Stomach (tissue), 9 donors: Measurements from ENCODE around the gene EML2. TPM values are rescaled to one million over a fixed set of nuclear protein-coding genes. Genes with fewer than 3 reads are reported as not detected.

Experiments used
- DNase-seq, 2 donors: peaks; one replicate each; pipeline versions ENCODE4 v3.0.0 to v3.0.0-alpha.2; 2013 to 2019
- H3K27ac ChIP-seq, 5 donors: fragments of 200-600 bp in 4 of 5; sonication (generic) in 4 of 5; one replicate each; pipeline ENCODE4 v1.5.1; 2013 to 2019; ENCODE audit warnings: mild to moderate bottlenecking in 1 of 5, moderate library complexity in 1 of 5
- H3K27me3 ChIP-seq, 3 donors: fragments of 200-600 bp; sonication (generic); one replicate each; pipeline ENCODE4 v1.5.1; 2017 to 2019; ENCODE audit warnings: mixed run types in 1 of 3
- H3K36me3 ChIP-seq, 4 donors: fragments of 200-600 bp; sonication (generic); 1 replicate in 3 of 4; 2 replicates in 1 of 4; pipeline ENCODE4 v1.5.1; 2016 to 2019
- H3K4me1 ChIP-seq, 4 donors: fragments of 200-600 bp; sonication (generic); one replicate each; pipeline ENCODE4 v1.5.1; 2016 to 2019
- H3K4me3 ChIP-seq, 4 donors: fragments of 200-600 bp; sonication (generic) in 3 of 4; one replicate each; pipeline ENCODE4 v1.5.1; 2016 to 2019; ENCODE audit warnings: mild to moderate bottlenecking in 1 of 4
- H3K9me3 ChIP-seq, 4 donors: fragments of 200-600 bp; sonication (generic); one replicate each; pipeline ENCODE4 v1.5.1; 2016 to 2019
- CTCF ChIP-seq, 7 experiments: fragments of 450-650 bp in 4 of 7; fragments of 200-600 bp in 3 of 7; sonication (generic) in 3 of 7; IDR thresholded peaks; one replicate each; pipeline ENCODE4 v1.5.1; 2016 to 2019; ENCODE audit warnings: antibody characterized with exemption in 7 of 7, control low read depth in 2 of 7, mild to moderate bottlenecking in 1 of 7
- EP300 ChIP-seq: sonication (generic); formaldehyde crosslinking; IDR thresholded peaks from one replicate; pipeline ENCODE4 v1.6.1; 2017; ENCODE audit warnings: antibody characterized with exemption
- POLR2A ChIP-seq, 4 donors: fragments of 450-650 bp; IDR thresholded peaks; one replicate each; pipeline ENCODE4 v1.6.1; 2016; ENCODE audit warnings: antibody characterized with exemption in 4 of 4, control low read depth in 2 of 4, mild to moderate bottlenecking in 1 of 4, moderate library complexity in 1 of 4
- POLR2AphosphoS5 ChIP-seq, 3 donors: sonication (generic); formaldehyde crosslinking; IDR thresholded peaks; one replicate each; pipeline ENCODE4 v1.6.1; 2016; ENCODE audit warnings: antibody characterized with exemption in 3 of 3
- WGBS, 5 donors: extraction: QIAGEN DNeasy Blood & Tissue Kit in 3 of 5; methylation state at CpG; one replicate each; pipeline versions ENCODE4 v1.1.5 to v1.1.7; 2013 to 2018; 5-methylcytosine and 5-hydroxymethylcytosine counted together
- intact Hi-C: fragments of 100-400 bp; cut with DNase I; formaldehyde crosslinking; loops from one replicate; pipeline ENCODE4 v1.15.1; 2023; ENCODE audit warnings: low total_unique reads
- polyA plus RNA-seq, 3 donors: library from polyadenylated mRNA; stranded (reverse); fragments of 200-250 nt; gene quantifications; one replicate each; pipeline ENCODE4 v1.2.3, GENCODE V29; 2013
- total RNA-seq, 5 donors: library from RNA; depleted of rRNA; stranded (reverse); fragments of >200 nt; gene quantifications; one replicate each; pipeline versions ENCODE4 v1.1.0 to v1.2.3, GENCODE V29; 2014 to 2016
- donor health status: healthy with polysubstance abuse.
- donor health status: Bipolar disorder and iron deficiency.
- donor health status: healthy.

Gene EML2
- total and polyA plus RNA-seq, 8 donors, result 17.8 to 387 (median 32.8) TPM

- WGBS, 5 donors, result 66 to 80% (median 76%) methylated on average over 4 of the region's 4 CpGs
- peak overlapping the region in 2 of 5 donors; percentile 10 to 20 for H3K27ac ChIP-seq
- intact Hi-C loops, result no loop called here
Measured at GRCh38 chr19:45587873-45588272, 51.3 kb downstream of the EML2 start.

GRCh38 chr19:45585158-45585577 lies 54.0 kb downstream of the EML2 start:
- no peak for DNase-seq
- Histone ChIP-seq H3K9me3 (no peaks in the 10 kb centered on the region), H3K36me3 (no peaks in the 10 kb centered on the region), H3K4me1 (peaks cover 5 to 19% (median 16%) of the 10 kb centered on the region in 4 donors), H3K27ac (peak overlapping the region; percentile 82 to 99 (median 98)), H3K27me3 (peaks cover 0 to under 1% (median 0%) of the 10 kb centered on the region in 3 donors), H3K4me3 (peak overlapping the region; percentile 52 to 76 (median 62))
- TF ChIP-seq POLR2A (IDR thresholded peaks at IDR 0.05) (no peak), EP300 (no peak), POLR2AphosphoS5 (IDR thresholded peaks at IDR 0.05) (no peak), CTCF (IDR thresholded peaks at IDR 0.05) (no peak)
- intact Hi-C loops, result no loop called here
- whole genome bisulfite sequencing, 5 donors, result 22 to 28% (median 23%) methylated on average over 7 of the region's 7 CpGs

More at GRCh38 chr19:45587873-45588272, 51.3 kb downstream of the EML2 start:
- no peak overlapping the region for H3K4me3 ChIP-seq
- H3K9me3 ChIP-seq, result no peaks in the 10 kb centered on the region
- peaks cover 8 to 25% (median 17%) of the 10 kb centered on the region in 4 donors for H3K4me1 ChIP-seq
- peaks cover 0 to 28% (median 13%) of the 10 kb centered on the region in 3 donors for H3K27me3 ChIP-seq
- peaks cover 0 to 4% (median 0%) of the 10 kb centered on the region in 4 donors for H3K36me3 ChIP-seq
- DNase-seq, result no peak
- TF ChIP-seq POLR2AphosphoS5 (IDR thresholded peaks at IDR 0.05) (no peak), EP300 (no peak), CTCF (IDR thresholded peaks at IDR 0.05) (no peak), POLR2A (IDR thresholded peaks at IDR 0.05) (no peak)

GRCh38 chr19:45584332-45585157 lies 54.7 kb downstream of the EML2 start, which contains the start of gene OPA3:
OPA3 (minus strand) TSS chr19:45584802; CDS start chr19:45584764, 38 bp downstream.
- peak; percentile 100 for DNase-seq
- Histone ChIP-seq H3K9me3 (no peaks in the 10 kb centered on the region), H3K36me3 (no peaks in the 10 kb centered on the region), H3K4me3 (peak within 1 kb of the TSS; percentile 52 to 76 (median 62)), H3K4me1 (peaks cover 5 to 19% (median 16%) of the 10 kb centered on the region in 4 donors), H3K27me3 (no peaks in the 10 kb centered on the region), H3K27ac (peak within 1 kb of the TSS; percentile 92 to 99 (median 98))
- TF ChIP-seq POLR2A (IDR thresholded peaks at IDR 0.05), result peak in 1 of 4 donors; percentile 31
- peak; percentile 85 for TF ChIP-seq EP300
- peak; percentile 83 to 93 (median 92) for TF ChIP-seq POLR2AphosphoS5 (IDR thresholded peaks at IDR 0.05)
- peak in 2 of 7 experiments; percentile 32 to 38 for TF ChIP-seq CTCF (IDR thresholded peaks at IDR 0.05)
- intact Hi-C loops, result no loop called here
- 0% methylated on average over 54 to 63 of the region's 63 CpGs for WGBS, 5 donors

GRCh38 chr19:45581576-45581975 lies 57.6 kb downstream of the EML2 start:
- TF ChIP-seq EP300 (no peak), POLR2A (IDR thresholded peaks at IDR 0.05) (no peak), CTCF (IDR thresholded peaks at IDR 0.05) (no peak), POLR2AphosphoS5 (IDR thresholded peaks at IDR 0.05) (no peak)
- peaks cover 26 to 44% (median 39%) of the 10 kb centered on the region in 4 donors for H3K4me1 ChIP-seq
- no peaks in the 10 kb centered on the region for H3K36me3 ChIP-seq
- H3K27ac ChIP-seq, result no peak overlapping the region
- WGBS, 5 donors, result 84 to 91% (median 85%) methylated on average over 7 of the region's 7 CpGs
- H3K9me3 ChIP-seq, result no peaks in the 10 kb centered on the region
- no peak overlapping the region for H3K4me3 ChIP-seq
- H3K27me3 ChIP-seq, result no peaks in the 10 kb centered on the region
- intact Hi-C loops, result no loop called here
- no peak for DNase-seq
